ENCODE data around the gene CDHR5. TPM values are rescaled to one million over a fixed set of nuclear protein-coding genes. Genes with fewer than 3 reads are reported as not detected.

CDHR5 gene
- total RNA-seq, 1 donor from 2014 or later, result not detected

DNA sequence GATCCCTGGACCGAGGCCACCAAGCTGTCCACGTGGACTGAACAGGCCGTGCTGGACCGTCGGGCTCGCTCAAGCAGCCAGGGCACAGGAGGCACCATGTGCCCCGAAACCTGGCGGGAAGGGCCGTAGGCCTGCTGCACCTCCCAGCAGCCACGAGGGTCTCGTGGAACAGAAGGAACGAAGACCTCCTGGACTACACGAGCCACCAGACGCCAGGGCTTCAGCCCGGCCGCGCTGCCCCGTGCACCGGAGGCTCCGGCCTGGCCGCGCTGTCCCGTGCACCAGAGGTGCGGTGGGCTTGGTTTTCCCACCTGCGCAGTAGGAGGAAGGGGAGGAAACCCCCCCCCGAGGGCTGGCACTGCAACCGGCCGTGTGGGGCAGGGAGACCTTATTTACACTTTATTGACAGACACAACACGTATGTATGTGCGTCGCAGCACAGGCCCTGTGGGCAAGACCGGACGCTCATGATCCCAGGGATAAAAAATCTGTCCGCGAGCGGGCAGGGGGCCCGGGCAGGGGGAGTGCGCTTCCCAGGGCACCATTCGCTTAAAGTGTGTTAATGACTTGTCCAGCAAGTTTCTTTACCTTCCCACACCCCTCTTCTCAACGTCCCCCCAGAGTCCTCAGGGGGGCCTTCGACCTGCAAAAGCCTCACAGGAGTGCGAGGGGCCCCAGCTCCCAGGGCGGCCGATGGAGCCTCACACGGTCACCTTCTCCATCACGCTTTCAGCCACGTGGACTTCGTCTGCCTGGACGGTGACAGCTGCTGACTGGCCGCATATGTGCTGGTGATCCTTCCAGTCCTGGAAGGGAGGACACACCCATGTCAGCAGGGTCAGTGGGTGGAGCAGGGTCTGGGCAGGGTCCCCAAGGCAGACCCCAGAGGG lies 19.3 kb upstream of the CDHR5 start:
- DNase-seq (ENCODE audit: low read depth, low spot score), result no peak

- no peak for DNase-seq (ENCODE audit: low read depth, low spot score)
These were observed 18.6 kb upstream of the CDHR5 start for GRCh38 chr11:643366-643765.

DNA sequence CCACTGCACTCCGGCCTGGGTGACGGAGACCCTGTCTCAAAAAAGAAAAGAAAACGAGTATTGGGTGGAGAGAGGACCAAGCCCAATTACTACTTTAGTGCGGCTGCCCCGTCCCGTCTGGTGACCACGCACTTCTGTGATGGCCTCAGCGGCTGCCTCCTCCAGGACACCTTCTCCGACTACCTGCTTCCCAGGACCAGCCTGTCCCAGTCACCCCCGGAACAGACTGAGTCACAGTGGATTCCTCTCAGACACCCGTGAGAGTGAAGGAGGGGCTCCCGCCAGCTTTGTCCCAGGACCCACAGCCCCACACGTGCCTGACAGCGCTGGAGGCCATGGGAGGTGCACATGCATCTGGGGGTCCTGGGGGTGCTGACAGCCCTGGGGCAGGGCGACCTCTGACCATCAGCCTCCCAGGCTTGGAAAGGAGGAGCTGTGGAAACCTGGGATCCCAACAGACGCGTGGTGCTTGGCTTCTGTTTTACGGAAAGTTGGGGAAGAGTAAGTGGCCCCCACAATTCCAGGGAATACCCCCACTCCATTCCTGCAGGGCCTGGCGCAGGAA lies 17.1 kb upstream of the CDHR5 start:
- no peak for DNase-seq (ENCODE audit: low read depth, low spot score)

DNA sequence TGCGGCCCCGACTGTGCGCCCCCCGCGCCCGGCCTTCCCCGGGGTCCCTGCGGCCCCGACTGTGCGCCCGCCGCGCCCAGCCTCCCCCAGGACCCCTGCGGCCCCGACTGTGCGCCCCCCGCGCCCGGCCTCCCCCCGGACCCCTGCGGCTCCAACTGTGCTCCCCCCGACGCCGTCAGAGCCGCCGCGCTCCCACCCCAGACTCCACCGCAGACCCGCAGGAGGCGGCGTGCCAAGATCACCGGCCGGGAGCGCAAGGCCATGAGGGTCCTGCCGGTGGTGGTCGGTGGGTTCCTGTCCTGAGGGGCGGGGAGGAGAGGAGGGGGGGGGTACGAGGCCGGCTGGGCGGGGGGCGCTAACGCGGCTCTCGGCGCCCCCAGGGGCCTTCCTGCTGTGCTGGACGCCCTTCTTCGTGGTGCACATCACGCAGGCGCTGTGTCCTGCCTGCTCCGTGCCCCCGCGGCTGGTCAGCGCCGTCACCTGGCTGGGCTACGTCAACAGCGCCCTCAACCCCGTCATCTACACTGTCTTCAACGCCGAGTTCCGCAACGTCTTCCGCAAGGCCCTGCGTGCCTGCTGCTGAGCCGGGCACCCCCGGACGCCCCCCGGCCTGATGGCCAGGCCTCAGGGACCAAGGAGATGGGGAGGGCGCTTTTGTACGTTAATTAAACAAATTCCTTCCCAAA lies 15.4 kb upstream of the CDHR5 start:
- DNase-seq (ENCODE audit: low read depth, low spot score), result no peak

DNA sequence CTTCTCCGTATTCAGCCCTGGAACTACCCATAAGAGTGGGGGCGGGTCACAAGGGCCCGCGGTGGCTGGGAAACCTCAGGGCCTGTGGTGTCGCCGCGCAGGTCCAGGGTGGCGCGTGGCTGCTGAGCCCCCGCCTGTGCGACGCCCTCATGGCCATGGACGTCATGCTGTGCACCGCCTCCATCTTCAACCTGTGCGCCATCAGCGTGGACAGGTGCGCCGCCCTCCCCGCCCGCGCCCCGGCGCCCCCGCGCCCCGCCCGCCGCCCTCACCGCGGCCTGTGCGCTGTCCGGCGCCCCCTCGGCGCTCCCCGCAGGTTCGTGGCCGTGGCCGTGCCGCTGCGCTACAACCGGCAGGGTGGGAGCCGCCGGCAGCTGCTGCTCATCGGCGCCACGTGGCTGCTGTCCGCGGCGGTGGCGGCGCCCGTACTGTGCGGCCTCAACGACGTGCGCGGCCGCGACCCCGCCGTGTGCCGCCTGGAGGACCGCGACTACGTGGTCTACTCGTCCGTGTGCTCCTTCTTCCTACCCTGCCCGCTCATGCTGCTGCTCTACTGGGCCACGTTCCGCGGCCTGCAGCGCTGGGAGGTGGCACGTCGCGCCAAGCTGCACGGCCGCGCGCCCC lies 14.7 kb upstream of the CDHR5 start:
- DNase-seq (ENCODE audit: low read depth, low spot score), result no peak

- no peak for DNase-seq (ENCODE audit: low read depth, low spot score)
These were observed 14.0 kb upstream of the CDHR5 start for GRCh38 chr11:638631-639331.

- no peak for DNase-seq (ENCODE audit: low read depth, low spot score)
These were observed 13.1 kb upstream of the CDHR5 start for GRCh38 chr11:637593-638521.

DNA sequence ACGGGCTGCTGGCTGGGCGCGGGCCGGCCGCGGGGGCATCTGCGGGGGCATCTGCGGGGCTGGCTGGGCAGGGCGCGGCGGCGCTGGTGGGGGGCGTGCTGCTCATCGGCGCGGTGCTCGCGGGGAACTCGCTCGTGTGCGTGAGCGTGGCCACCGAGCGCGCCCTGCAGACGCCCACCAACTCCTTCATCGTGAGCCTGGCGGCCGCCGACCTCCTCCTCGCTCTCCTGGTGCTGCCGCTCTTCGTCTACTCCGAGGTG lies 12.5 kb upstream of the CDHR5 start:
- DNase-seq (ENCODE audit: low read depth, low spot score), result no peak

DNA sequence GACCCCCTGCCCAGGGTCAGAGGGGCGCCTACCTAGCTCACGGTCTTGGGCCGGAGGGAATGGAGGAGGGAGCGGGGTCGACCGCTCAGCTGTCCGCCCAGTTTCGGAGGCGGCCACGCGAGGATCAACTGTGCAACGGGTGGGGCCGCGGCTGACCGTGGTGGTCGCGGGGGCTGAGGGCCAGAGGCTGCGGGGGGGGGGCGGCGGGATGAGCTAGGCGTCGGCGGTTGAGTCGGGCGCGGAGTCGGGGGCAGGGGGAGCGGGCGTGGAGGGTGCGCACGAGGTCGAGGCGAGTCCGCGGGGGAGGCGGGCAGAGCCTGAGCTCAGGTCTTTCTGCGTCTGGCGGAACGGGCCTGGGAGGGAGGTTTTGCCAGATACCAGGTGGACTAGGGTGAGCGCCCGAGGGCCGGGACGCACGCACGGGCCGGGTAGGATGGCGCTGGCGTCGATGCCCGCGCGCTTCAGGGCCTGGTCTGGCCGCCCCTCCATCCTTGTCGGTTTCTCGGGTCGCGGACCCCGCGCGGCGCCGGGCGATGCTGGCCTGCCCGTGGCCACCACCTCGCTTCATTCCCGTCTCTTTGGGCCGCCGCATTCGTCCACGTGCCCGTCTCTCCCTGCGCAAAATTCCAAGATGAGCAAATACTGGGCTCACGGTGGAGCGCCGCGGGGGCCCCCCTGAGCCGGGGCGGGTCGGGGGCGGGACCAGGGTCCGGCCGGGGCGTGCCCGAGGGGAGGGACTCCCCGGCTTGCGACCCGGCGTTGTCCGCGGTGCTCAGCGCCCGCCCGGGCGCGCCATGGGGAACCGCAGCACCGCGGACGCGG lies 12.0 kb upstream of the CDHR5 start, which contains the start of gene DRD4:
Gene DRD4 (plus strand): TSS at position 759 of the 822 bp plus-strand sequence. CDS start 36 bp downstream, at position 795.
- no peak for DNase-seq (ENCODE audit: low read depth, low spot score)

GRCh38 chr11:635945-636510 lies 11.3 kb upstream of the CDHR5 start:
- DNase-seq (ENCODE audit: low read depth, low spot score), result no peak

DNA sequence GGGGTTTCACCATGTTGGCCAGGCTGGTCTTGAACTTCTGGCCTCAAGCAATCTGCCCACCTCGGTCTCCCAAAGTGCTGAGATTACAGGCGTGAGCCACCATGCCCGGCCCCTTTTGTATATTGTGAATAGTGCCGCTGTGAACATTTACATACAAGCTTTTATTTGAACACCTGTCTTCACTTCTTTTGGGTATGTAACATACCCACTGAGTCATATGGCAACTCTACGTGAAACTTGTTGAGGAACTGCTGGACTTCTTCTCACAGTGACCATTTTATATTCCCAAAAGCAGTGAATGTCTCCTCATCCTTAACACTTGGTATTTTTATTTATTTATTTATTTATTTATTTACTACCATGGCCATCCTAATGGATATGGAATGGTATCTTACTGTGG lies 6.1 kb upstream of the CDHR5 start:
- DNase-seq (ENCODE audit: low read depth, low spot score), result no peak

- no peak for DNase-seq (ENCODE audit: low read depth, low spot score)
These were observed 4.5 kb upstream of the CDHR5 start for GRCh38 chr11:629237-629583.

DNA sequence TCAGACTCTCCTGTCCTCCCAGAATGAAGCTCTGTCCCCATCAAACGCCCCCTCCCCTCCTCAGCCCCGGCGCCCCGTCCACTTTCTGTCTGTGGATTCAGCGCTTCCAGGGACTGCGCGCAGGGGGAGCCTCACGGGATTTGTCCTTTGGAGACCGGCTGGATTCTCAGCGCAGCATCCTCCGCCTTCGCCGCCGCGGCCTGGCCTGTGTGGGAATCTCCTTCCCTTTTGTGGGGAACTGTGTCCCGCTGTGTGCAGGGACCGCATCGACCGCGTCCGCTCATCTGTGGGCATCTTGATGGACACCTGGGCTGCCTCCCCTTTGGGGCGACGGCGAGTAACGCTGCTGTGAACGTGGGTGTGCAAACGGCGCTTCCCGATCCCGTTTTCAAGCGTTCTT lies 3.3 kb upstream of the CDHR5 start:
- no peak for DNase-seq (ENCODE audit: low read depth, low spot score)

- no peak for DNase-seq (ENCODE audit: low read depth, low spot score)
These were observed 2.5 kb upstream of the CDHR5 start for GRCh38 chr11:627308-627576.

GRCh38 chr11:626475-627307 lies 1.9 kb upstream of the CDHR5 start, which contains the start of gene SCT:
Gene SCT, minus strand, starts transcription at chr11:627181. Its CDS starts 38 bp downstream, at chr11:627143.
- DNase-seq (ENCODE audit: low read depth, low spot score), result no peak

DNA sequence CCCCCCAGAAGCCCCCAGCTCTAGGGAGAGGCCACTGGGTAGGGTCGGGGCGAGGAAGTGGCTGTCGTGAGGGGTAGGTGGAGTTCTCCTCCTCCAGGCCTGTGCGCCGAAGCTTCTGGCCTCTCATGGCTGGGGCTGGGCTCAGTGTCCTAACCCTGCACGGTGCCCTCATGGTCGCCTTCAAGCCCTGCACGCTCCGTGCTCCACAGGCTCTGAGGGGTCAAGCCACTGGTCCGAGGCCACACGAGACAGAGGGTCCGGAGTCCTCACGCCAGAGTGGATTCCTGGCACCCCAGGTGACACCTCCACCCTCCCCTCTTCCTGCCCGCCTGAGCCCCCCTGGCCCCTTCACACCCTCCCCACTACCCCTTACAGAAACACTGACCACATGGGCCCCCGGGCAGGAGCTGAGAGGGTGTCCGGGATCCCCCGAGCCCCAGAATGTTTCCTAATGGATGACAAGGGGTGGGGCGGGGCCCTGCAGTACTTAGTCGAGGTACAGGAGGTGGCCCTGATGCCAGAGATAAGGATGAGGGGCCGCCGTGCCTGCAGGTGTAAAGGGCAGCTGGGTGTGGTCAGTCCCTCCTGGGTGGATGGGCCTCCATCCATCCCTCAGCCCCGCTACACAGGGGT lies 997 bp upstream of the CDHR5 start:
- no peak for DNase-seq (ENCODE audit: low read depth, low spot score)

GRCh38 chr11:623999-624704 lies 603 bp downstream of the CDHR5 start:
- DNase-seq (ENCODE audit: low read depth, low spot score), result no peak
